ENCODE measurements around the gene SLC7A1.

DNA sequence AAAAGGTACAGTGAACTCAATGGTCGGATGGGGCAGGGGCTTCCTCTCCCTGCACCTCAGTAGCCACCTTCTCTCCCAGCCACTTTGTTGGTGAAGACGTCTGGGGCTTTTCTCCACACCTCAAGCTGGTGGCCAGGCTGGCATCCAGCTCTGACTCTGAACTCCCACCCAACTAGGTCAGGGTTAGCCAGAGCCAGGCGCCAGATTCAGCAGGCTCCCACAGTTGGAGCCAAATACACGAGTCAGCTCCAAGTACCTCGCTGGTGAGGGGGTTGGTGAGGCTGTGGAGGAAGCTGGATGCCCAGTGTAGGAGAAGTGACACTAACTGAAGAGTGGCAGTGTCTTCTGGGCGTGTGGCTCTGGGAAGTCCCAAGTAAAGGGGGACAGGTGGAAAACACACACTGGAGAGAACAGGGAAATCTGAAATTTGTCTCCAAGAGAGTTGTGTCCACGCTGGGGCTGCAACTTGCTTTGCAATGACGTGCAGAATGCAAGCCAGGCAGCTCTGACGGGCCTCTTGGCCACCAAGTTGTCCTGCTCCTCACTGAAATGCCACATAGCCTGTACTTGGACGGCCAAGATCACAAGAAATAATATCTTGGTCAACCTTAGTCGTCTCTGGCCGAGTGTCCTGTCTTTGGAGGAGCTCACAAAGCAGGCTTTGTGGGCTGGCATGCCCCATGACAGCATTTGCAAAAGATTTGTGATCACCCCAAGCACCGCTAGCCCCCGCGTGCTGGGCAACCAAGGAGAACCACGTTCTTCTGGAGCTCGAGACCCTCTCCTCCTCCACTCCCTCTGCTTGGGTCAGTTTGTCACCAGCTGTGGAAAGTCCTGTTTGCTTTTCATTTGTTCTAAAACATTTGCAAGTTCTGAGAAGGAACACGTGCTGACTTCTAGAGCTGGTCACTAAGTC is 18.1 kb downstream of the SLC7A1 start:
- TF ChIP-seq POLR2A (IDR thresholded peaks at IDR 0.05; ENCODE audit: low read depth, low read length) (no peak), MAX (IDR thresholded peaks at IDR 0.05; ENCODE audit: insufficient read depth, insufficient read length) (no peak), FOS (IDR thresholded peaks at IDR 0.05; ENCODE audit: borderline replicate concordance, insufficient read depth, low read length) (no peak), EZH2 (IDR thresholded peaks at IDR 0.05; ENCODE audit: borderline replicate concordance, low read depth, low read length, severe bottlenecking) (no peak), JUN (IDR thresholded peaks at IDR 0.05; ENCODE audit: borderline replicate concordance, insufficient read depth, insufficient read length, low read depth) (no peak), MYC (IDR thresholded peaks at IDR 0.05; ENCODE audit: low read depth, low read length) (no peak), POLR2AphosphoS5 (IDR thresholded peaks at IDR 0.05; ENCODE audit: insufficient read depth, low read depth, low read length) (no peak)
- TF ChIP-seq, protein P1, sequence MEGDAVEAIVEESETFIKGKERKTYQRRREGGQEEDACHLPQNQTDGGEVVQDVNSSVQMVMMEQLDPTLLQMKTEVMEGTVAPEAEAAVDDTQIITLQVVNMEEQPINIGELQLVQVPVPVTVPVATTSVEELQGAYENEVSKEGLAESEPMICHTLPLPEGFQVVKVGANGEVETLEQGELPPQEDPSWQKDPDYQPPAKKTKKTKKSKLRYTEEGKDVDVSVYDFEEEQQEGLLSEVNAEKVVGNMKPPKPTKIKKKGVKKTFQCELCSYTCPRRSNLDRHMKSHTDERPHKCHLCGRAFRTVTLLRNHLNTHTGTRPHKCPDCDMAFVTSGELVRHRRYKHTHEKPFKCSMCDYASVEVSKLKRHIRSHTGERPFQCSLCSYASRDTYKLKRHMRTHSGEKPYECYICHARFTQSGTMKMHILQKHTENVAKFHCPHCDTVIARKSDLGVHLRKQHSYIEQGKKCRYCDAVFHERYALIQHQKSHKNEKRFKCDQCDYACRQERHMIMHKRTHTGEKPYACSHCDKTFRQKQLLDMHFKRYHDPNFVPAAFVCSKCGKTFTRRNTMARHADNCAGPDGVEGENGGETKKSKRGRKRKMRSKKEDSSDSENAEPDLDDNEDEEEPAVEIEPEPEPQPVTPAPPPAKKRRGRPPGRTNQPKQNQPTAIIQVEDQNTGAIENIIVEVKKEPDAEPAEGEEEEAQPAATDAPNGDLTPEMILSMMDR (IDR thresholded peaks at IDR 0.05; ENCODE audit: extremely low read depth in 1 of 2, insufficient read depth in 1 of 2, low read depth in 1 of 2, low read length in 2 of 2) = no peak

All from endothelial cell of umbilical vein (primary cell).